ENCODE measurements around the gene C17orf114.

Gene C17orf114

DNA sequence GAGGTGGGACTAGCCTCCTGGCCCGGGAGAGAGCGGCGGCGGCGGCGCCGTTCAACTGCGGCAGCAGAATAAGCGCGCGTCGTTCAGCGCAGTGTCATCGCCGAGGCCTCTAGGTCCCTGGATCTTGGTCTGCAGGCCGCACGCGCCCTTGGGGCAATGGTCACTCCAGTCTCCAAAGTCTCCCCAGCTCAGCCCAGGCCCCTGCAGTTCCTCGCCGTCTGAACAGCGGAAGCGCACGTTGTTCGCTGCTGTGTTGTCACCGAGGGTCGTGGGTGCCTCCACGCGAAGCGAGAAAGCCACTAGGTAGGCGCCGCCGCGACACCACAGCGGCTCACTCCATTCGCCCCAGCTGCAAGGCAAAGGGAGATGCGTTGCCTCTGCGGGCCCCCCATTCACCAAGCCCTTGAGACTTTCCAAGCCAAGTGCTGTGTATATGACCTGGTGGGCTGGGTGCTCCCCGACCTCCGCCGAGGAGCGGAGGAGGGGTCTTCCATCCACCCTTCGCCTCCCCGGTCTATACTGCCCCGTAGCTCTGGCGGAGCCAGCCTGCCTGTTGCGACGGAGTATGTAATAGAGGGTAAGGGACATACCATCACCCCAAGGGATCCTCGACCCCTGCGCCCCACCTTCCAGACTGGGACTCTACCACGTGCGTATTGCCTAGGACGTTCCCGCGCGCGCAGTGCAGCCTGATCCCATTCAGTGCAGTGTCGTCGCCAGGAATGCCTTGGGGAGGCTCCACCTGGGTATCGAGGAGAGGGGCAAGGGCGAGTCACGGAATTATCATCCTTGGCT lies 16.6 kb downstream of the C17orf114 start:
- DNase-seq = no peak

DNA sequence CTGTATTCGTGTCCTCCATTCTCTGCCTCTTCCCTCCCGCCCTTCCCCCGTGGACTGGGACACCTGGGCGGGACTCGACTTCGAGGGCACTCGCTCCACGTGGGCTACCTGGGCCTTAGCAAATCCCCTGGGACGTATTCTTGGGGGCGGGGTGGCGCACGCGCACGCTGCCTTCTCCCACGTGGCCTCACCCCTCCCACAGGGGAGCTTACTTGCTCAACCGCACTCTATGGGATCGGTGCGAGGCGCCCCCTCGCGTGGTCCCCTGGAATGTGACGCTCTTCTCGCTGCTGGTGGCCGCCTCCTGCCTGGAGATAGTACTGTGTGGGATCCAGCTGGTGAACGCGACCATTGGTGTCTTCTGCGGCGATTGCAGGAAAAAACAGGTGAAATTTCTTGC lies 19.5 kb downstream of the C17orf114 start:
- DNase-seq = no peak

DNA sequence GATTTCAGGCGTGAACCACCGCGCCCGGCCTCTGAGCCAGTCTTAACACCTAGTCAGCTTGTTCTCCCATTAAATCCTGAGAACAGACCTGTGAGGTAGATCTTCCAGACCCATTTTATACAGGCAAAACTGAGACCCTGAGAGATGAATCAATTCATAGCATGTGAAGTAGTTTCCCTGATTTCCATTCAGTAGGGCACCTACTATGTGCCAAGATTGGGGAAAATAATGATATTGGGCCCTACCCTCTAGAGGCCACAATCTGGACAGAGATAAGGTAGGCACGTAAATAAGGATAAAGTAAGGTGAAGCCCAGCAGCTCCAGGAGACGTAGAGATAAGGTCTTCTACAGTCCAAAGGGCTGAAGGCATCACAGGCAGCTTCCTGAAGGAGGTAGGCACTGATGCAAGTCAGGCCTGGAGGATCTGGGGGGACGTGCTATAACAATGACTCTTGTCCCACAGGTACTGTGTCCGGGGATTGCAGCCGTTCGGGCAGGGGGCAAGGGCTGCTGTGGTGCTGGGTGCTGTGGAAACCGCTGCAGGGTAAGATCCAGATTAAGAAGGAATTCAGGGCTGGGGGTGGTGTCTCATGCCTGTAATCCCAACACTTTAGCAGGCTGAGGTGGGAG lies 21.7 kb downstream of the C17orf114 start:
- no peak for DNase-seq

DNA sequence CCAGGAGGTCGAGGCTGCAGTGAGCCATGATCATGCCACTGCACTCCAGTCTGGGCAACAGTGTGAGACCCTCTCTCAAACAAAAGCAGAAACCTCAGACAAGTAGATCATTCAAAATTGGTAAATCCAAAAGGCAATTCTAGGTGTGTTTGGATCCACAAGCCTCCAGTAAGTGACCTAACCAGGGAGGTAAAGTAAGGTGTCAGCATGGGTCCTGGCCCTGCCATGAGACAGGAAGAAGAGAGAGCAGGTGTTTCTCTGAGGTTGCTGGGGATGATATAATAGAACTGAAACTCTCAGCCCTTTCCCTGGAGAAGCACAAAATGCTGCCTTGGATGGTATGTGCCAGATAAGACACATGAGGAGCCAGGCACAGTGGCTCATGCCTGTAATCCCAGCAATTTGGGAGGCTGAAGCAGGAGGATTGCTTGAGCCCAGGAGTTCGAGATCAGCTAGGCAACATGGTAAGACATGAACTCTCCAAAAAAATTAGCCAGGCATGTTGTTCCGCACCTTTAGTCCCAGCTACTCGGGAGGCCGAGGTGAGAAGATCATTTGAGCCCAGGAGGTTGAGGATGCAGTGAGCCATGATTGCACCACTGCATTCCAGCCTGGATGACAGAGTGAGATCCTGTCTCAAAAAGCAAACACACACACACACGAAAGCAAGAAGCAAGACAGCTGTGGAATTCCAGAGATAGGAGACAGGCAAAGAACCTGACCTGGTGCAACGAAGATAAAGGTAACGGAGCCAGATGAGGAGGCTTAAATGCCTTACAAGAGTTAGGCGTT lies 24.0 kb downstream of the C17orf114 start:
- no peak for DNase-seq

DNA sequence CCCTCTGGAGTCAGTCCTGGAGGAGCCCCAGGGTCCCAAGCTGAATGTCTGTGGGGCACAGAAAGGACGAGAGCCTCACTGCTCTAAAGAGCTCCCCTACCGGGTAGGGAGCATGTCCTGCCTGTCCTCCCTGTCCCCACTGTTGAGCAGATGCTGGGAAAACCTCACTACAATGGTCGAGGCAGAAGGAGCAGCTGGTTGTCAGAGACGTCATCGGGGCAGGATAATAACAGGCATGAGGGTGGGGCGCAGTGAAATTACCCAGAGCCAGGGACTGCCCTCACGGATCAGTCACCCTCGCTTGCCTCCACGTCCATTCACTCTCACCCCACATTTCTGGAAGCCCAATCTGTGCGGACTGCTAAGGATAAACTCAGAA lies 29.9 kb downstream of the C17orf114 start:
- no peak for DNase-seq

DNA sequence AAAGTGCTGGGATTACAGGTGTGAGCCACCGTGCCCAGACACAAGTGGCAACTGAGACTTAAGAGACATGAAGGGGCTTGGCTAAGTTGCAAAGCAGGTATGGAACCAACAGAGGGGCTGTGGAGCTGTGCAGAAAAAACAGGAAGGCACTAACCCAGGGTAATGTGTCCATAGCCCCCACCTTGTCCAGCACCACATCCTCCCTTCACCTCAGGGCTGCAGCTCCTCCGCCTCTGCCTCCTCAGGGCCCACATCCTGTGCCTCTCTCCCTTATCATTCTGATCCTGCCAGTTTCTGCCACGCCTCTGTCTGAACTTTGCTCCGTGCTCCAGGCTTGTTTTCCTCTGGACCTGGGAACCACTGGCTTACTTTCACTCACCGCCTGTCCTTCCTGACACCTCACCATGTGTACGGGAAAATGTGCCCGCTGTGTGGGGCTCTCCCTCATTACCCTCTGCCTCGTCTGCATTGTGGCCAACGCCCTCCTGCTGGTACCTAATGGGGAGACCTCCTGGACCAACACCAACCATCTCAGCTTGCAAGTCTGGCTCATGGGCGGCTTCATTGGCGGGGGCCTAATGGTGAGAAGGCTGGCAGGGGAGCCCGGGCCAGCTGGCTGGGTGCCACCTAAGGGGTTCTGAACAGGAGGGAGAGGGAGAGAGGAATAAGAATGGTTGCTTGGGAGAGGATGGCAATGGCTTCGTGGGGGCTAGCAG lies 30.5 kb downstream of the C17orf114 start, which contains the start of gene TM4SF5:
TSS of gene TM4SF5 (plus strand) at position 368 of the 716 bp plus-strand sequence. CDS start at position 405, 37 bp downstream.
- no peak for DNase-seq

DNA sequence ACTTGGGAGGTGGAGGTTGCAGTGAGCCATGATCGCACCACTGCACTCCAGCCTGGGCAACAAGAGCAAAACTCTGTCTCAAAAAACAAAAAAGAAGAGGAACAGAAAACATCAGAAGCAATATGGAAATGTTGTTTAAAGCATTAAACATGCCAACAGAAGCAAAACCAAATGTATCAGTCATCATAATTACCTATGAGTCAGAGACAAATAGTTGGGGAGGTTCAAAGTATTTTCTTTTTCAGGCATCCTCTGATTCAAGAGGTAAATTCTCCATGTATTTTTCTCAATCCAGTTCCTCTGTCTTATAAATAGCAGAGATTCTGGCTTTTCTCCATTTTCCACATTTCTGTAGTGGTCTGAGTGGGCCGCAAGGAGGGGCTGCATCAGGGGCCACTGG lies 32.5 kb downstream of the C17orf114 start:
- no peak for DNase-seq

DNA sequence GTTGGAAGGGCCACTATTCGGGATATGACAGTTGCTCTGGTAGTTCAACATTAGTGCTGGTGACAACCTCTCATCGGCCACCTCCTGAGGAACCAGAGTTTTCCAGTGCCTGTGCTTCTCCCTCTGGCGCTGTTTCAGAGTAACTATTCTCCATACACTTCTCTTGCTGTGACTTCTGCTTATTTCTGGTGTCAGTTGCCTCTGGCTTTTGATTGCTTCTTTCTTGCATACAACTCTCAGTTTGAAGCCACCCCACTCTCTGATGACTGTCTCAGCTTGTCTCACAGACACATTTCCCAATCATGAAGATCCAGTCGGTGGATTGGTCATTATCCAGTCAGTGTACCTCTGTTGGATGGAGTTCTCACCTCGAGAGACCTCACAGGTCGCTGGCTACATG lies 33.8 kb downstream of the C17orf114 start:
- DNase-seq = no peak

DNA sequence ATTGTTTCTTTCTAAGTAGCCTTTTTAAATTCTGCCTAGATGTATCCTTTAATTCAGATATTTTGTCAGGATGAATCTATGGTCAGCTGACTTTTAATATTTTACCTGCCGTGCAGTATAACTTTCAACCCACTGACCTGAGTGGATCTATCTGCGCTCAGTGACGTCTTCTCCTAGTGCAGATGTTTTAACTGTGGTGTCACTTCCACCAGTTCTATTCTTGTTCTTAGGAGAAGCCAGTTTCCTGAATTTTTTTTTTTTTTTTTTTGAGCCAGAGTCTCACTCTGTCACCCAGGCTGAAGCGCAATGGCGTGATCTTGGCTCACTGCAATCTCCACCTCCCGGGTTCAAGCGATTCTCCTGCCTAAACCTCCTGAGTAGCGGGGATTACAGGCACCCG lies 35.4 kb downstream of the C17orf114 start:
- DNase-seq = no peak

DNA sequence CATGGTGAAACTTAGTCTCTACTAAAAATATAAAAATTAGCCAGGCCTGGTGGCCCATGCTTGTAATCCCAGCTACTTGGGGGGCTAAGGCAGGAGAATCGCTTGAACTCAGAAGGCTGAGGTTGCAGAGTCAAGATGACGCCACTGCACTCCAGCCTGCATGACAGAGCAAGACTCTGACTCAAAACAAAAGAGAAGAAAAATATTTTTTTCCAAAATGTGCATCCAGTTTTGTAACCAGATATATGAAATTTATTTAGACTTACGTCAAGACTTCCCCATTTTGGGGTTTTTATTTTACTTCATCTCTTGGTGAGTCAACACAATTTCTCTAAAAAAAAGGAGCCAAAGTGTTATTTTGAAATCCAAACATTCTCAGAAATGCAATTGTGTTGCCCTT lies 35.9 kb downstream of the C17orf114 start:
- DNase-seq = no peak

DNA sequence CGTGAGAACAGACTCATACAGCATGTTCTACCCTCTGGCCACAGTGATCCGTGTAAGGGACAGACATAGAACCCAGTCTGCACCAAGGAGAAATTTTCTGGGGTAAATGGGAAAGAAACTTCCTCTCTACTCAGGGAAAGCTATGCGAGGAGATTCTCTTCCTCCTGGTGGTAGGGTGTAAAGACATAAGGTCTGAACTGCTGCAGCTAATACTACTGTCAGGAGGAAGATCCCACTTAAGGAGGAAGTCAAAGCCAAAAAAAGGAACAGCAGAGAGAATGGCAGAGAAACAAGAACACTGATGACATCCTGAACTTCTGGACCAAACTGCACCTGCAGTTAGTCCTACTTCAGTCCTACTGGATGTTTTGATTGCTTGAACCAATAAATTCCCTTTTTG lies 37.5 kb downstream of the C17orf114 start:
- DNase-seq = no peak

DNA sequence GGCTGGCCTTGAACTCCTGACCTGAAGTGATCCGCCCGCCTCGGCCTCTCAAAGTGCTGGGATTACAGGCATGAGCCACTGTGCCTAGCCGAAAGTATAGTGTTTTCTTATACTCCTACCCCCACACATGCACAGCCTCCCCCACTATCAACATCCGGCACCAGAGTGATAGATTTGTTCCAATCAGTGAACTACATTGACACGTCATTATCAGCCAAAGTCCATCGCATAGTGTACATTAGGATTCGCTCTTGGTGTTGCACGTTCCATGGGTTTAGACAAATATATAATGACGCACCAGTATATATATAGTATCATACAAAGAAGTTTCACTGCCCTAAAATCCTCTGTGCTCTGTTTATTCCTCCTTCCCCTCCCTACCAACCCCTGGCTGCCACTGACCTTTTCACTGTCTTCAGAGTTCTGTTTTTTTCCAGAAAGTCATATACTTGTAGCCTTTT lies 42.3 kb downstream of the C17orf114 start:
- DNase-seq = no peak

DNA sequence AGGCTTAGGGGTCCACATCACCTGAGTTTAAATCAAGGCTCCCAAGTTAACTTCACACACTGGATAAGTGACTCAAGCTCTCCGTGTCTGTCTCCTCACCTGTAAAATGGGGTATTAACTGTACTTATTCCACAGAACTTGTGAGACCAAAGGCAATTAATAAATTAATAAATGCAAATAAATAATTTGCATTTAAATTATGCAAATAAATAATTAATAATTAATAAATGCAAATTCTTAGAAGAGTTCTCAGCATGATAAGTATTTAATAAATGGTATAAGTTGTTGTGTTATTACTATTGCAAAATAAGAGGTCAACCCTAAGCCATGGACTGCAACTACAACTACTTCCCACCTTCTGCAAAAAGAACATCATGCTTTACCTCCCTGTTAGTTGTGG lies 48.7 kb downstream of the C17orf114 start:
- DNase-seq = no peak

DNA sequence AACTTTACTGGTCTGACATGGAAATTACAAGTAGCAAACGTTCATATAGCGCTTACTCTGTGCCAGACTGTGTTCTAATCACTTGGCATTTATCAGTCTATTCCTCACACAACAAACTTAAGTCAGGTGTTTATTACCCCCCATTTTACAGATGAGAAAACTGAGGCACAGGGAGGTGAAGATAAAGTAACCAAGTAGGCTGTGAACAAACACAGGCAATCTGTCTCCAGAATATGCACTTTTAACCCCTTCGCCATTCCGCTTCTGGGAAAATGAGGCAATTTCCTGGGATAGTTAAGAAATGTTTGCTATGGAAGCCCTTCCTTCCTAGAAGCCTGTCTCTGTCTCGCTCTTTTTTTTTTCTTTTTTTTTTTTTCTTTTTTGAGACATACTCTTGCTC lies 50.2 kb downstream of the C17orf114 start:
- no peak for DNase-seq
